ENCODE data around the gene FIBP. TPM values are rescaled to one million over a fixed set of nuclear protein-coding genes. Genes with fewer than 3 reads are reported as not detected.

The FIBP gene
- total and polyA plus RNA-seq, 10 of the 15 experiments (the other 5 are each of a cell fraction or from before 2014, with no cell fraction given), result 65.1 to 182 (median 94.6) TPM

DNA sequence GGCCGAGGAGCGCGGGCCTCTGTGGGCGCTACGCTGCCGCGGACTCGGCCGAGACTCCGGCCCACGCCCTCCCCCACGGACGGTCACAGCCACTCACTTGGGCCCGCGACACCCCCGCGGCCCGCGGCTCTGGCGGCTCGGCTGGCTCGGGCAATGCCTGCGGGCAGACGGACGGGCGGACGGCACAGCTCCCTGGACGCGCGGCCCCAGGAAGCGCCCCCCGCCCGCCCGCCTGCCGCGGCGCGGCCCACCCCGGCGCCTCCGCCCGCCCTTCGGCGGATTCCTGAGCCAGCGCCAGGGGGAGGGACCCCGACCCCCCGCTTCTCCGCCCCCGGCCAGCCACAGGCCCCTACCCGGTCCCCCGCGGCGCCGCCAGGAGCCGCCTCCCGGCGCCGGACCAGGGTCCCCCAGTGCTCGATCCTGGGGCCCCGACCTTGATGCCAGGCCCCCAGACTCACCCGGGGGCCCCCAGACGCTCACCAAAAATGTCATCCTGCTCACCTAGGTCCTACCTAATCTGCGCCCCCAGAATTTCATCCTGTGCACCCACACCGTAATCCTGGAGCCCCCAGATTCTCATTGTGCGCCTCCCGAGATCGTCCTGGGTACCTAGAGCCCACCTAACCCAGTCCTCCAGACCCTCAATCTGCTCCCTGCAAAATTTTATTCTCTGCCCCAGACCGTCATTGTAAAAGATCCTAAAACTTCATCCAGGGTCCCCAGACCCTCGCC, 15.5 kb downstream of the FIBP start, which contains the start of gene EFEMP2 (continued):
- TF ChIP-seq, protein P1, sequence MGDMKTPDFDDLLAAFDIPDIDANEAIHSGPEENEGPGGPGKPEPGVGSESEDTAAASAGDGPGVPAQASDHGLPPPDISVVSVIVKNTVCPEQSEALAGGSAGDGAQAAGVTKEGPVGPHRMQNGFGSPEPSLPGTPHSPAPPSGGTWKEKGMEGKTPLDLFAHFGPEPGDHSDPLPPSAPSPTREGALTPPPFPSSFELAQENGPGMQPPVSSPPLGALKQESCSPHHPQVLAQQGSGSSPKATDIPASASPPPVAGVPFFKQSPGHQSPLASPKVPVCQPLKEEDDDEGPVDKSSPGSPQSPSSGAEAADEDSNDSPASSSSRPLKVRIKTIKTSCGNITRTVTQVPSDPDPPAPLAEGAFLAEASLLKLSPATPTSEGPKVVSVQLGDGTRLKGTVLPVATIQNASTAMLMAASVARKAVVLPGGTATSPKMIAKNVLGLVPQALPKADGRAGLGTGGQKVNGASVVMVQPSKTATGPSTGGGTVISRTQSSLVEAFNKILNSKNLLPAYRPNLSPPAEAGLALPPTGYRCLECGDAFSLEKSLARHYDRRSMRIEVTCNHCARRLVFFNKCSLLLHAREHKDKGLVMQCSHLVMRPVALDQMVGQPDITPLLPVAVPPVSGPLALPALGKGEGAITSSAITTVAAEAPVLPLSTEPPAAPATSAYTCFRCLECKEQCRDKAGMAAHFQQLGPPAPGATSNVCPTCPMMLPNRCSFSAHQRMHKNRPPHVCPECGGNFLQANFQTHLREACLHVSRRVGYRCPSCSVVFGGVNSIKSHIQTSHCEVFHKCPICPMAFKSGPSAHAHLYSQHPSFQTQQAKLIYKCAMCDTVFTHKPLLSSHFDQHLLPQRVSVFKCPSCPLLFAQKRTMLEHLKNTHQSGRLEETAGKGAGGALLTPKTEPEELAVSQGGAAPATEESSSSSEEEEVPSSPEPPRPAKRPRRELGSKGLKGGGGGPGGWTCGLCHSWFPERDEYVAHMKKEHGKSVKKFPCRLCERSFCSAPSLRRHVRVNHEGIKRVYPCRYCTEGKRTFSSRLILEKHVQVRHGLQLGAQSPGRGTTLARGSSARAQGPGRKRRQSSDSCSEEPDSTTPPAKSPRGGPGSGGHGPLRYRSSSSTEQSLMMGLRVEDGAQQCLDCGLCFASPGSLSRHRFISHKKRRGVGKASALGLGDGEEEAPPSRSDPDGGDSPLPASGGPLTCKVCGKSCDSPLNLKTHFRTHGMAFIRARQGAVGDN (IDR thresholded peaks at IDR 0.05), result no peak
- TF ChIP-seq, protein P2, sequence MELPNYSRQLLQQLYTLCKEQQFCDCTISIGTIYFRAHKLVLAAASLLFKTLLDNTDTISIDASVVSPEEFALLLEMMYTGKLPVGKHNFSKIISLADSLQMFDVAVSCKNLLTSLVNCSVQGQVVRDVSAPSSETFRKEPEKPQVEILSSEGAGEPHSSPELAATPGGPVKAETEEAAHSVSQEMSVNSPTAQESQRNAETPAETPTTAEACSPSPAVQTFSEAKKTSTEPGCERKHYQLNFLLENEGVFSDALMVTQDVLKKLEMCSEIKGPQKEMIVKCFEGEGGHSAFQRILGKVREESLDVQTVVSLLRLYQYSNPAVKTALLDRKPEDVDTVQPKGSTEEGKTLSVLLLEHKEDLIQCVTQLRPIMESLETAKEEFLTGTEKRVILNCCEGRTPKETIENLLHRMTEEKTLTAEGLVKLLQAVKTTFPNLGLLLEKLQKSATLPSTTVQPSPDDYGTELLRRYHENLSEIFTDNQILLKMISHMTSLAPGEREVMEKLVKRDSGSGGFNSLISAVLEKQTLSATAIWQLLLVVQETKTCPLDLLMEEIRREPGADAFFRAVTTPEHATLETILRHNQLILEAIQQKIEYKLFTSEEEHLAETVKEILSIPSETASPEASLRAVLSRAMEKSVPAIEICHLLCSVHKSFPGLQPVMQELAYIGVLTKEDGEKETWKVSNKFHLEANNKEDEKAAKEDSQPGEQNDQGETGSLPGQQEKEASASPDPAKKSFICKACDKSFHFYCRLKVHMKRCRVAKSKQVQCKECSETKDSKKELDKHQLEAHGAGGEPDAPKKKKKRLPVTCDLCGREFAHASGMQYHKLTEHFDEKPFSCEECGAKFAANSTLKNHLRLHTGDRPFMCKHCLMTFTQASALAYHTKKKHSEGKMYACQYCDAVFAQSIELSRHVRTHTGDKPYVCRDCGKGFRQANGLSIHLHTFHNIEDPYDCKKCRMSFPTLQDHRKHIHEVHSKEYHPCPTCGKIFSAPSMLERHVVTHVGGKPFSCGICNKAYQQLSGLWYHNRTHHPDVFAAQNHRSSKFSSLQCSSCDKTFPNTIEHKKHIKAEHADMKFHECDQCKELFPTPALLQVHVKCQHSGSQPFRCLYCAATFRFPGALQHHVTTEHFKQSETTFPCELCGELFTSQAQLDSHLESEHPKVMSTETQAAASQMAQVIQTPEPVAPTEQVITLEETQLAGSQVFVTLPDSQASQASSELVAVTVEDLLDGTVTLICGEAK (IDR thresholded peaks at IDR 0.05; ENCODE audit: borderline replicate concordance), result 0 out of 2 replicates have a peak, but pooled peaks have one; percentile 45
- TF ChIP-seq ZNF384 (IDR thresholded peaks at IDR 0.05; ENCODE audit: borderline replicate concordance, low read depth, low read length) (no peak), SUZ12 (IDR thresholded peaks at IDR 0.05; ENCODE audit: unreplicated experiment) (no peak), JUND (IDR thresholded peaks at IDR 0.05; ENCODE audit: low read depth, low read length) (no peak), POLR2A (IDR thresholded peaks at IDR 0.05; ENCODE audit: low read depth, low read length) (0 out of 2 replicates have a peak, but pooled peaks have one; percentile 30), LARP7 (IDR thresholded peaks at IDR 0.05) (no peak), BACH1 (IDR thresholded peaks at IDR 0.05; ENCODE audit: borderline replicate concordance) (0 out of 2 replicates have a peak, but pooled peaks have one; percentile 17), KLF5 (IDR thresholded peaks at IDR 0.05; ENCODE audit: partially characterized antibody) (no peak), ZNF217 (IDR thresholded peaks at IDR 0.05) (no peak), SP1 (IDR thresholded peaks at IDR 0.05; ENCODE audit: low read depth, low read length) (no peak), EP300 (IDR thresholded peaks at IDR 0.05; ENCODE audit: borderline replicate concordance in 1 of 2, control insufficient read depth in 1 of 2, low read depth in 2 of 2, low read length in 2 of 2) (no peak)
- TF ChIP-seq, protein P3, sequence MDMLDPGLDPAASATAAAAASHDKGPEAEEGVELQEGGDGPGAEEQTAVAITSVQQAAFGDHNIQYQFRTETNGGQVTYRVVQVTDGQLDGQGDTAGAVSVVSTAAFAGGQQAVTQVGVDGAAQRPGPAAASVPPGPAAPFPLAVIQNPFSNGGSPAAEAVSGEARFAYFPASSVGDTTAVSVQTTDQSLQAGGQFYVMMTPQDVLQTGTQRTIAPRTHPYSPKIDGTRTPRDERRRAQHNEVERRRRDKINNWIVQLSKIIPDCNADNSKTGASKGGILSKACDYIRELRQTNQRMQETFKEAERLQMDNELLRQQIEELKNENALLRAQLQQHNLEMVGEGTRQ (IDR thresholded peaks at IDR 0.05; ENCODE audit: borderline replicate concordance, low read depth, low read length), result no peak
- TF ChIP-seq, protein P4, sequence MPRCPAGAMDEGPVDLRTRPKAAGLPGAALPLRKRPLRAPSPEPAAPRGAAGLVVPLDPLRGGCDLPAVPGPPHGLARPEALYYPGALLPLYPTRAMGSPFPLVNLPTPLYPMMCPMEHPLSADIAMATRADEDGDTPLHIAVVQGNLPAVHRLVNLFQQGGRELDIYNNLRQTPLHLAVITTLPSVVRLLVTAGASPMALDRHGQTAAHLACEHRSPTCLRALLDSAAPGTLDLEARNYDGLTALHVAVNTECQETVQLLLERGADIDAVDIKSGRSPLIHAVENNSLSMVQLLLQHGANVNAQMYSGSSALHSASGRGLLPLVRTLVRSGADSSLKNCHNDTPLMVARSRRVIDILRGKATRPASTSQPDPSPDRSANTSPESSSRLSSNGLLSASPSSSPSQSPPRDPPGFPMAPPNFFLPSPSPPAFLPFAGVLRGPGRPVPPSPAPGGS (IDR thresholded peaks at IDR 0.05; ENCODE audit: borderline replicate concordance, insufficient read depth, low read depth, low read length, poor library complexity, severe bottlenecking), result no peak

Data from GM12878 (cell line).